GM21786 (cell line): ENCODE measurements around the gene NOTCH2NLA.
"Not testable (repeated sequence)": the region's sequence is repeated elsewhere in the genome, so short reads cannot be mapped to it uniquely, and the experiment has no call there.

ENCODE experiments used
- ATAC-seq: cut with Tn5 transposase; IDR thresholded peaks from one replicate; pipeline ENCODE4 v1.9.1; 2021; ENCODE audit not compliant: unreplicated experiment

NOTCH2NLA gene

DNA sequence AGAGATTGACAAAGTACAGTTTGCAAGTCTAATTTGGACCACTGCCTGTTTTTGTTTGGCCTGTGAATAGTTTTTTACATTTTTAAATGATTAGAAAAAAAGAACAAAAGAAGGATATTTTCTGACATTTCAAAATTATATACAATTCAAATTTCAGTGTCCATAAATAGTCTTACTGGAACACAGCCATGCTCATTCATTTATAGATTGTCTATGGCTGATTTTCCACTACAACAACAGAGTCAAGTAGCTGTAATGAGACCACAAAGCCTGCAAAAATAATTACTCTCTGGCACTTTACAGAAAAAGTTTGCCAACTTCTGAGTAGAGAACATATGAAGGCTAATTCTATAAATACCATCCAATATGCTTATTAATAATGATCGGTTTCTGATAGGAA is 61.1 kb downstream of the NOTCH2NLA start:
- ATAC-seq, result not testable (repeated sequence)

GRCh38 chr1:146167273-146167672 is 61.5 kb downstream of the NOTCH2NLA start:
- not testable (repeated sequence) for ATAC-seq

DNA sequence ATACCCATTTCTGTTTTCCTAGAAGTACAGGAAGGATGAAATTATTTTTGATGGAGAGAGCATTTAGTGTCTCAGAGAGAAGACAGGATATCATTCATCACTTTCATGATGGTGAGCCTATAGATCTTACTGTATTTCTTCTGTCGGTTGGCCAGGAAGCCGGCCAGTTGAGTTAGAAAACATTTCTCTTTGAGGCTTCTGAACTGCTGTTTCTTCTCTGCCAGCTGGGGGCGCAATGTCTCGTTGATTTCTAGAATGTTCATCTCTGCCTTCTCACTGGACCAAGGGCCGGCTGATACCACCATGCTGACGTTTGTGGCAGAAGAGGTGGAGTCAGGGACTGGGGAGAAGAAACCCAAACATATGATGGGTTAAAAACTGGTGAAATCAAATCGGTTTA is 84.4 kb downstream of the NOTCH2NLA start, which contains the start of gene NBPF10:
Gene NBPF10 (minus strand): TSS at position 340 of the 400 bp plus-strand sequence. CDS start 35 bp downstream, at position 305.
- not testable (repeated sequence) for ATAC-seq
